HTERT RPE-1 (cell line): Measurements from ENCODE around the gene MALSU1.

Experiments used
- in situ Hi-C: fragments of 300-500 bp; cut with MboI; formaldehyde crosslinking; loops from 4 replicates; pipeline ENCODE4 v1.14.3; 2020; ENCODE audit warnings: low sequenced_read_pairs

The MALSU1 gene

GRCh38 chr7:23358152-23358674, 59.1 kb downstream of the MALSU1 start:
- in situ Hi-C loops = no loop called here
